Measurements from ENCODE around the gene FRYL. TPM values are rescaled to one million over a fixed set of nuclear protein-coding genes. Genes with fewer than 3 reads are reported as not detected.
"Not testable (repeated sequence)": the region's sequence is repeated elsewhere in the genome, so short reads cannot be mapped to it uniquely, and the experiment has no call there.

The FRYL gene
- polyA plus RNA-seq, 3 donors, result 9.8 to 15.9 (median 13.8) TPM

DNA sequence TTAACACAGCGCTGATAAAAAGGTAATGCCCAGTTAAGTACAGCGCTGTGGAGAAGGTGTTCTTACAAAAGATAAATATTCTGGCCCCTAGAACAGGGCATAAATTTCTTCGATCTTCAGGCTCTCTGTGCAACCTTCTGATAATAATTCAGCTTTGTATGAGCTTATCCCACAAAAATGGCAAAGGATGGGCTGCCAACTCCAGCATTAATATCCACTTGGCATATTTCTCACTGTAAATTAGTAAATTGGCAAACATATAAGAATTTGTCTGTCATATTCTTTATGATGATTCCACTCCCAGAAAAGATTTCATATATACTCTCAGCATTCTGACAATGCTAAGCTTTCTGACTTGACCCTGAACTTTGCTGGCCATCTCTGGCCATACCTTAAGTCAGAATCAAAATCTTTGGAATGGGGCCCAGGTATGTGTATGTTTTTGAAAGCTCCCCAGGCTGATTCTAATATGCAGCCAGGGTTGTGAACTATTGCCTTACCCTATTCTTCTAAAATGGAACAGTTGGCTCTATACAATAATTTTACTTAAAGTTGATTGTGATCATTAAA lies 134.8 kb downstream of the FRYL start:
- 80 to 97% (median 87%) methylated on average over 3 of the region's 3 CpGs for WGBS, 3 donors
- H3K27ac ChIP-seq (ENCODE audit: low read depth, low read length), result no peak overlapping the region

DNA sequence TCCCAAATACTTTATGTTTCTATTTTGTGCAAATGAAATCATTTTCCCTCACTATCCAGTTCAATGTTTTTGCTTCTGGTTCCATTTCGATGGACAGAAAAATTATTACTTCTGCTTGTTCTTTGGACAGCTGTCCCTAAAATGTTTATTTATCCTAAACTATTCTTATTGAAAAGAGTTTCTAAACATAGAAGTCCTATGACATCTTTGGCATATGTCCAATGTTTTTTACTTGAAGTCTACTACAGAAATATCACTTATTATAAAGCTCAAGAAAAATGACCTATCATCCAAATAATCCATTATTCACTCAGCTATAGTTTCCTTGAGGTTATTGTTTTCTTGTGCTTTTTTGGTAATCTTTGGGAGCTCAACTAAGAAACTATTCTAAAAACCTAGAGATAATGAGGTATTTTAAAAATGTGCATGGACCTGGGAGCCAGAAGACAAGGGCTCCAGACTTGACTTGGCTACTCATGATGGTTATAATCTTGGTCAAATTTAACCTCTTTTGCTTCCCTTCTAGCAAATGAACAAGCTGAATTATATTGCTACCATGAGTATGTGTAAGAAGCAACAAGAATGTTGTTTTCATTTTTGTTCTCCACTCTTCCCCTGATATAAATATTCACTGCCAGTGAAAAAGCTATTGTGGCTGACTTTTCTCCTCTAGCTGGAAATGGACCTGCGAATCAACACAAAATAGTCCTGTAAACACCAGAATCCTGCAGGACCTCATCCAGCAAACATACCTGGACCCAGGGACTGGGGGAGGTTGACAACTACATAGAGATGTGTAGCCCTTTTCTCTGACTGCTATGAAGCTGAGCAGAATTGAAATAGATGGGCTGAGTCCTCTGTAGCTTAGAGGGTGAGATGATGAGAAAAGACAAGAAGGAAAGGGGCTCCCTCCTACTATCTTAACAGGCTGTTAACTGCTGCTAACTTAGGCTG lies 137.4 kb downstream of the FRYL start:
- 71 to 83% (median 71%) methylated on average over 2 of the region's 2 CpGs for WGBS, 3 donors

DNA sequence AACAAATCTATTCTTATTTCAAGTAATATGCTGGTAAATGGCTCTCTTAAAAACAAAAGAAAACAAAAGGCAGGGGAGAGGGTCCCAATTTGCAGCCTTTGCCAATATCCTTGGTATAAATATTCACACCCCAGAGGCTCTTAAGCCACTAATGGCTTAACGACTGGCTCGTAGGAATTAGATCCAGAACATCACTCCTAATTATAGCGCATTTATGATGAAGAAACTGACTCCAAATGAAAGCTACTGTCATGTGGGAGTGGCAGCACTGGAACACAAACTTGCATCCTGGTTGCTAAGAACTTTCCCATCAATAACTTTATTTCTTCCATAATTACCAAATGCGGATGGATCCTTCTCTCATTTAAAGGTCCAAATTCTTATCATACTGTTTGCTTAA lies 138.7 kb downstream of the FRYL start:
- WGBS, 3 donors, result 72 to 90% (median 80%) methylated on average over 4 of the region's 4 CpGs
- no peak overlapping the region for H3K27ac ChIP-seq (ENCODE audit: low read depth, low read length)

More for the DNA sequence above, 137.4 kb downstream of the FRYL start:
- no peak overlapping the region for H3K27ac ChIP-seq (ENCODE audit: low read depth, low read length)

DNA sequence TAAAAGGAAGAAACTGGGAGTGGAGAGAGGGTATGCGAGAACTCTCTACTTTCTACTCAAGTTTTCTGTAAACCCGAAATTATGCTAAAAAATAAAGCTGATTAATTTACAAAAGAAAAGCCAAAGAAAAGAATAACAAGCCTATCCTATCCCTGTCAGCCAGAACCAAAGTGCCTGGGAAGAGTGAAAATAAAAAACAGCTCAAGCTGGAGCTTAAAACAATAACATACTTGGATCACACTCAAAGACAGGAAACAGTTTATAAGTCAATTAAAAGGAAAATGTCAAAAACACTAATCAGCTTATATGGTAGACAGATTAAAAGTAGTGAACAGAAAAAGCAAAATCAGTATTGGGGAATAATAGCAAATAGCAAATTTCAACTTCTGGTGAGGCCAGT lies 139.4 kb downstream of the FRYL start:
- WGBS, 3 donors, result 75 to 82% (median 80%) methylated on average over 2 of the region's 2 CpGs
- no peak overlapping the region for H3K27ac ChIP-seq (ENCODE audit: low read depth, low read length)

DNA sequence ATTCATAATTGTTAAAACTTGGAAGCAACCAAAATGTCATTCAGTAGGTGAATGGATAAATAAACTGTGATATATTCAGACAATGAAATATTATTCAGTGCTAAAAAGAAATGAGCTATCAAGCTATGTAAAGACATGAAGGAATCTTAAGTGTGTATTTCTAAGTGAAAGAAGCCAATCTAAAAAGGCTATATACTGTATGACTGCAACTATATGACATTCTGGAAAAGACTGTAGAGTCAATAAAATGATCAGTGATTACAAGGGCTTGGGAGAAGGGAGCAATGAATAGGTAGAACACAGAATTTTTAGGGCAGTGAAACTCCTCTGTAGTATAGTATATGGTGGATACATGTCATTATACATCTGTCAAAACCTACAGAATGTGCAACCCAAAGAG lies 139.9 kb downstream of the FRYL start:
- H3K27ac ChIP-seq (ENCODE audit: low read depth, low read length), result no peak overlapping the region

DNA sequence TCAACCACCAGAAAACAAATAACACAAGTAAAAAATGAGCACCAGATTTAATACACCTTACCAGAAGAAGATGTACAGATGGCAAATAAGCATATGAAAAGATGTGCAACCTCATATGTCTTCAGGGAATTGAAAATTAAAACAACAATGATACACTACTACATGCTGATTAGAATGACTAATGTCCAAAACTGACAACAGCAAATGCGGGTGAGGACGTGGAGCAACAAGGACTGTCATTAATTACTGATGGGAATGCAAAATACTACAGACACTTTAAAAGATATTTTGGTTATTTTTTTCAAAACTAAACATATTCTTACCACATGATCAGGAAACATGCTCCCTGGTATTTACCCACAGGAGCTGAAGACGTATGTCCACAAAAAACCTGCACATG lies 140.3 kb downstream of the FRYL start:
- H3K27ac ChIP-seq (ENCODE audit: low read depth, low read length), result no peak overlapping the region
- WGBS, 3 donors, result 67 to 88% (median 70%) methylated on average over 3 of the region's 3 CpGs

DNA sequence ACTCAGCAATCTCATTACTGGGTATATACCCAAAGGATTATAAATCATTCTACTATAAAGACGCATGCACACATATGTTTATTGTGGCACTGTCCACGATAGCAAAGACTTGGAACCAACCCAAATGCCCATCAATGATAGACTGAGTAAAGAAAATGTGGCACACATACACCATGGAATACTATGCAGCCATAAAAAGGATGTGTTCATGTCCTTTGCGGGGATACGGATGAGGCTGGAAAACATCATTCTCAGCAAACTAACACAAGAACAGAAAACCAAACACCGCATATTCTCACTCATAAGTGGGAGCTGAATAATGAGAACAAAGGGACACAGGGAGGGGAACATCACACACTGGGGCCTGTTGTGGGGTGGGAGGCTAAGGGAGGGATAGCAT lies 141.5 kb downstream of the FRYL start:
- 87 to 94% (median 94%) methylated on average over 5 of the region's 5 CpGs for WGBS, 3 donors

DNA sequence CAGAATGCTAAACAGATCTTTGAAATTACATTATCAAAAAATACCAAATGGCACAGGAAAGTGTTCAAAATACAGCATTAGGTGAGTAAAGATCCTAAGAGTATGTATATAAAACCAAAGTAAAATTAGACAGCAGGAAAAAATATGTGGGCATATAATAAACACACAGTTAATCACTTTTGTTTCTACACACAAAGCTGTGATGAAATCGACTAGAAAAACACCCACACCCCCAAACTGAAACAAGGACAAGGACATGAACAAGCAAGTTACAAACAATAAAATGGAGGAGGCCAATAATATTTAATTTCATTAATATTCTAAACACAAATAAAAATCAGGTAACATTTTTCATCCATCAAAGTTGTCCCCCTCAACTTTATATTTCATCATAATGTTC lies 143.2 kb downstream of the FRYL start:
- no peak overlapping the region for H3K27ac ChIP-seq (ENCODE audit: low read depth, low read length)
- 66 to 83% (median 76%) methylated on average over 1 of the region's 1 CpG for WGBS, 3 donors

More for the DNA sequence above, 141.5 kb downstream of the FRYL start:
- H3K27ac ChIP-seq (ENCODE audit: low read depth, low read length), result not testable (repeated sequence)

DNA sequence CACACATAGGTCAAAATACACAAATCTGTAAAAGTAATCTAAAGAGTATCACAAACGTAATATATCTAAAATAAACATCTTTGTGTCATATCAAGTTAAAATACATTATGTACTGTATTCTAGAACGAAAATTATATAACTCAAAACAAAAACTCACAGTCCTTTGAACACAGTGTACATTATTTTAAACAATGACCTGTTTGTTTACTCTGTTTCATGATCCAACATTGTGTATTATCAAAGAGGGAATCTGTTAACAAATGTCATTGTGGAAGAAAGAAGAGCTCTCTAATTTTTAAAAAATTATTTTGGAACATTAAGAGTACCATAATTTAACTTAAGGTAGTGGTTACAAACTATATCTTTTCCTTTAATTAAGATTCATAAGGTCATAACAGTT lies 144.1 kb downstream of the FRYL start:
- H3K27ac ChIP-seq (ENCODE audit: low read depth, low read length), result no peak overlapping the region
- WGBS, 3 donors, result 13 to 36% (median 33%) methylated on average over 2 of the region's 2 CpGs

DNA sequence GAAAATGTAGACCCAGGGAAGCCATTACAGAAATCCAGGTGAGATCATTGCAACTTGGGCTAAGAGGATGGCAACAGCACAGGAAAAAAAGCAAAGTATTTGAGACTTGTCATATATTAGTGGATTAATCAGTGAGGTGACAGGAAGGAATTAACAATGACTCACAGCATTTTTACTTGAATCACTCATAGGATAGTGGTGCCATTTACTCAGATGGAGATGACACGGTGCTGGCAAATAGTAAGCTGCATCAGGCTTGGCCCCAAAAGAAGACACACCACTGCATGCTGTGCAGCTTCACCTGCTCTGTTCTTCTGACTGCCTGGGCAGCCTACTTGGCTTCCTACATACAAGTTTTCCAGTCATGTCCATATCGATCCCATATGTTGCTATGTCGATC lies 144.8 kb downstream of the FRYL start:
- WGBS, 3 donors, result 72 to 81% (median 74%) methylated on average over 3 of the region's 3 CpGs
- H3K27ac ChIP-seq (ENCODE audit: low read depth, low read length), result no peak overlapping the region

DNA sequence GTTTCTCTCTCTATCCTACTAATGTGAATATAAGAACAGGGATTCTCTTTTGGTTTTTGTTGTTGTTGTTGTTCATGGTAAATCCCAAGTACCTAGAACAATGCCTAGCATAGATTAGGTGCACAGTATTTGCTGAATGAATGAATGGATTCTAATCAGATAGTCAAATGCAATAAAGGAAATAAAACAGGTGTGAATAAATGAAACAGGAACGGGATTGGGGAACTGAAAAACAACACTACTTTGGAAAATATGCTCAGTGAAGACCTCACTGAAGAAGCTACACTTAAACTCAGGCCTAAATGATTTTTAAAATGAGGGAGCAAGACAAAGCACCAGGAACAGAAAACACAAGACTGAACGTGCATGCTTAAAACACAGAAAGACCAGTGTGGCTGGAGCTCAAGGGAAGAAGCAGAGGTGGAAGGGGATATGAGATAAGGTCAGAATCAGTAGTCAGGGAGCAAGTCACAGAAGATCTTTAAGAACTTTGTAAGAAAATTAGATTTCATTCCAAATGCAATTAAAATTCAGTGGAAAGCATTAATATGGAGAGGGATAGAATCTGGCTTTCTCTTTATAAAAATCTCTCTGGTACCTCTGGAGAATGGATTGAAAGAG lies 145.3 kb downstream of the FRYL start:
- WGBS, 3 donors, result 58 to 87% (median 68%) methylated on average over 2 of the region's 2 CpGs
- H3K27ac ChIP-seq (ENCODE audit: low read depth, low read length), result no peak overlapping the region

DNA sequence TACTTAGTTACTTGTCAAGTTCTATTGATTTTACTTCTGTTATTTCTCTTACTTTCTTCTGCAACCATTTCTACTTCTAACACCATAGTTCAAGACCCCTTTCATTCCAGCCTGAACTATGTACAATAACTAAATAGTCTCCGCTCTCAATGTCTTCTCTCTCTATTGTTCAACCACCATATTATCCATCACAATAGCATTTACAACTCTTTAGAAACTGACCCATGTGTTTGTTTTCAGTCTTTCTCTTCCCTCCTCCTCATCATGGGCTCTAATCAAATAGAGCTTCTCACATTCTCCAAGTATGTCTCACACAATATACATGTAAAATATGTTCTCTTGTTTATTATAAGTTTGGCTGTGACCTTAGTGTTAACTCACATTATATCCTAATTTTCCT lies 146.4 kb downstream of the FRYL start:
- 97 to 99% (median 98%) methylated on average over 1 of the region's 1 CpG for whole genome bisulfite sequencing, 3 donors
- no peak overlapping the region for H3K27ac ChIP-seq (ENCODE audit: low read depth, low read length)

DNA sequence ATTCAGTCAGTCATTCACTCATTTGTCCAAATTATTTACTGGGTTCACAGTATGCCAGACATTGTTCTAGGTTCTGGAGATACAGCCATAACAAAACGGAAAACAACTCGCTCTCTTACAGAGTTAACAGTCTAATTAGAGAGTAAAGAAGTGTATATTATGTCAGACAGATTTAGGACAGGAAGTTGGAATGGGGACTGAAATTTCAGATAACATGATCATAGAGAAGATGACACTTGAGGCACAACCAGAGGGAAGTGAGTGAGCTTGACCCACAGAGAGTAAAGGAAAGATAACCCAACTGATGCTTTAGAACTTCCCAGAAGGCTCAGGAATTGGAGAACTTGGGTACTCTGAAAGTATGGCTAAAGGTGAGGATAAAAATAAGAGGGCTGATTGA lies 150.6 kb downstream of the FRYL start:
- no peak overlapping the region for H3K27ac ChIP-seq (ENCODE audit: low read depth, low read length)
- WGBS, 3 donors, result 87 to 92% (median 88%) methylated on average over 2 of the region's 2 CpGs

DNA sequence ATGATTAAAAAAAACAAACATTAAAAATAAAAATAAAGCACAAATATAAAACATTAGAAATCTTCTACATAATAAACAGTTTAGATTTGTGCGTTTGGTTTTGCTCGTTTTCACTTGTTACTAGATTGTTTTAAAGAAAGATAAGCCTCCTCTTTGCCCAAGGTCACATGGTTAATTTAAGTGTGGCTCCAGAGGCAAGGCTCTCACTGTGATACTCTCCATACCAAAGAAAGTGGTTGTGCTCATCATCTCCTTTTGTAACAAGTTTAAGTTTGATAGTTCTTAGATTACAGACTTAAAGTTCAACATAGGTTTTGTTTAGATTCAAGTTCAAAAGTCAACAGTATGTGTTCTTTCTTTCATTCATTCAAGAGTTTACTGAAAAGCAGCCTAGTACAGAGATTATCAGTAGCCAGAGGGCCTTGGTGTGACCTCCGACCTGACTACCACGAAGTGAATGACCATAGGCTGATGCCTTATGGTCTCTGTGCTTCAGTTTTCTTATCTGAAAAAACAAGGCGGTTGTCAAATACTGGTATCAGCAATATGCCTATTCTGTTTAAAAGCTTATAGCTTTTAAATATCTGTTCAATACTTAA lies 156.8 kb downstream of the FRYL start:
- WGBS, 3 donors, result 37 to 86% (median 79%) methylated on average over 5 of the region's 5 CpGs
- H3K27ac ChIP-seq (ENCODE audit: low read depth, low read length), result no peak overlapping the region

DNA sequence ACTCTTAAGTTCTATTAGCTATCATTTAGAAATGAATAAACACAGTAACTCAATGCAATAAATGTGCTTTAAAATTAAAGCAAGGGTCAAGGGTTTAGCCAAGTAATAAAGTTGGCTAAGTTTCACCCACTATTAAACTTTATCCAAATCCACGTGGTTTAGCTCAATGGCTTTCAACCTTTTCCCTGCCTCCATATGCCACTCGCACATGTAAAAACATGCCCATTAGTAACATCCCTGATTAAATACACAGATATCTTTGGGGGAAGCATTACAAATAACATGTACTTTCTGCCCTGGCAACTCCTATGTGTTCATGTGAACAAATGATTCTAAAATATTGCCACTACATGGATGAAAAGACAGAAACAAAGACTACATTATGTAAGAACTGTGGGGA lies 159.2 kb downstream of the FRYL start:
- 78 to 90% (median 89%) methylated on average over 2 of the region's 2 CpGs for WGBS, 3 donors
- no peak overlapping the region for H3K27ac ChIP-seq (ENCODE audit: low read depth, low read length)

DNA sequence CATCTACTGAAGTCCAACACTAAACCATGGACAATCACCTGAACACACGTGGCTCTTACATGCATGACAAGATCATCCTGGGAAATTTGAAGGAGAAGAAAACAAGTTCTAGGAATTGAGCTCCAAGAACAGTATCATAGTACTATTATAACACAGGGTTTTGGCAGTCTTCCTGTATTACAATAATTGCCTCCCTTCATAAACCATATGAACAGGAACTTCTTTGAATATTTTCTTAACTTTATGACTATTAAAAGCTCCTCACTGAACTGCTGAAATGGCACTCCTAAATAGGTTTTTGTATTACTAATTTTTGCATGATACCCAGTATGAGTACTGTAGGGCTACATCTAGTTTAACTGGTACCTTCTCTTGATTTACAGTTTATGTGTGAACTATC lies 160.0 kb downstream of the FRYL start:
- no peak overlapping the region for H3K27ac ChIP-seq (ENCODE audit: low read depth, low read length)
- 66 to 83% (median 73%) methylated on average over 1 of the region's 1 CpG for WGBS, 3 donors

DNA sequence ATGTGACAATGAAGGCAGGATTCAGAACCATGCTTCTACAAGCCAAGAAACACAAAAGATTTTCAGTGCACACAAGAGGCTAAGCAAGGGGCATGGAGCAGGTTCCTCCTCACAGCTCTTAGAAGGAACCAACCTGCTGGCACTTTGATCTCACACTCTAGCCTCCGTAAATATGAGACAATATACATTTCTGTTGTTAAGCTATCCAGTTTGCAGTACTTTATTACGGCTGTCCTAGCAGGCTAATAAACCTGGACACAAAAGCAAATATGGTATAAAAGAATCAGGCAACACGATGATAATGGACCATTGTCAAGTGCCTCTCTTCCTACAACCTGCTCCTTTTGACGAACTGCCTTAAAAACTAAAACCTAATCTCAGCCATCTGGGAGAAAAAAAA lies 175.6 kb downstream of the FRYL start:
- H3K27ac ChIP-seq (ENCODE audit: low read depth, low read length), result no peak overlapping the region
- 76 to 95% (median 87%) methylated on average over 4 of the region's 4 CpGs for WGBS, 3 donors

DNA sequence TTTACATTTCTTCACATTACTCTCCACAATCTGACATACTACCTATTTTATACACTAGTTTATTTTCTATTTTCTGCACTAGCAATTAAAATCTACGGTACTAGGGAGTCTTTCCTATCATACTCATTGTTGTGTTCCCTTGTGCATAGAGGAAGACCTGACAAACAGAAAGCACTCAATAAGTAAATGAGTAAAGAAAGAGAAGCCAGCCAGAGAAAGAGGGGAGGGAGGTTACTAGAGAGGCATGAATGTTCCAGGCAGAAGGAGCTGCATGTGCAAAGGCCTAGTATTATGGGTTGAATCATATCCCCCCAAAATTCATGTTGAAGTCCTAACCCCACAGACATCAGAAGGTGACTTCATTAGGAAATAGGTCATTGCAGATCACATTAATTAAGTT lies 176.0 kb downstream of the FRYL start:
- WGBS, 3 donors, result 93 to 98% (median 98%) methylated on average over 1 of the region's 1 CpG
- H3K27ac ChIP-seq (ENCODE audit: low read depth, low read length), result no peak overlapping the region

DNA sequence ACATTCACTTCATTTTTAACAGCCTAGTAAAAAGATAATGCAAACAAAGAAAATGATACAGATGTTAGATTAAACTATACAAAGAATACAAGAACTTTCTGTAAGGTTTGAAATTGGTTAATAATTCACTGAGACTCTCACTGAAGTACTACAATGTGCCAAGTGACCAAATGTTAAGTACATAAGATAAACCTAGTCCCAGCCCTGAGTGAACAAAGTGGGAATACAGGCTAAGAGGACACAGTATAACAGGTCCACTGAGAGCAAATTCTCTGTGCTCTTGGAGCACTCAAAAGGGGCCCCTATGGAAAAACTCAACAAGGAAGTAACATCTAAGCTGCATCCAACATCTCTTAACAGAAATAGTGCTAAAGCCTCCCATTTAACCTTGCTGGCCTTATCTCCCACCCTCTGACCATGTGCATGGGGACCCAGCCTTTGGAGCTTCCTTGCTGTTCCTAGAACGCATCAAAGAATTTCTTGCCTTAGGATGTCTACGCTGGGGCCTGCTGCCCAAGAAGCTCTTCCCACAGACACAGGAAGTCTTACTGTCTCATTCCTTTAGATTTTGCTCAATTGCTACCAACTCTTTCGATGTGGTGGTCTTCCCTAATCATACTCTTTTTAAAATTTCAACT lies 176.6 kb downstream of the FRYL start:
- no peak overlapping the region for H3K27ac ChIP-seq (ENCODE audit: low read depth, low read length)
- WGBS, 3 donors, result 85 to 89% (median 88%) methylated on average over 3 of the region's 3 CpGs

Data from adipose tissue (tissue), 3 donors.